ENCODE results near the gene MESD. TPM values are rescaled to one million over a fixed set of nuclear protein-coding genes. Genes with fewer than 3 reads are reported as not detected.
A peak's percentile ranks its signal among the peaks of the same experiment; 100 is the strongest.

The MESD gene
- total RNA-seq, 6 experiments from 2014 or later: 10.8 to 16.7 (median 14.6) TPM

DNA sequence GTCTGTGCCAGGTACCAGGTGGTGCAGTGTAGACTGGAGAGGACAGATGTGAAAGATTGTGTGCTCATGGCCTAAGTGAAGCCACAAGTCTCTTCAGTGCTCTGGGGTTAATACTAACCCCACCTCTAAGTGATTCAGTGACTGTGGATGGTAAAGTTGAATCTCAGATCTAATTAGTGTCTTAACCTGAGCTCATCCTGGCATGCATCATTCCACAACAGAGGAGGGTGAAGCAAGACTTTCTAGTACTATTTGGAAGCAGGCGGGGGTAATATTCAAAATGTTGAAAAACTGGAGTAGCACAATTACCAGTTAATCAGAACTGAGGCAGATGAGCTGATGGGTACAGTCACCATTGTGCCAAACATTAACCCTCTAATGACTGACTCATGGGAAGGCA is 2.8 kb upstream of the MESD start:
- no peak for ATAC-seq
- Histone ChIP-seq H3K4me1 (peaks cover 0 to 15% (median 6%) of the 10 kb centered on the region in 4 donors), H3K27me3 (no peaks in the 10 kb centered on the region), H3K4me3 (no peak overlapping the region), H3K27ac (no peak overlapping the region), H3K9me3 (no peaks in the 10 kb centered on the region), H3K36me3 (no peaks in the 10 kb centered on the region)
- no peak for DNase-seq
- intact Hi-C loops (cut with DNase I): loop anchor here in 1 of 2 donors (10.0 kb wide), 2 partner anchors 112 to 272 kb away; no protein-coding TSS in a partner anchor
- TF ChIP-seq CTCF (IDR thresholded peaks at IDR 0.05) (no peak), POLR2A (IDR thresholded peaks at IDR 0.05) (no peak)
- WGBS (ENCODE audit: insufficient coverage, low coverage, low lambda C conversion rate, missing lambda C conversion rate): 100% methylated on average over 1 of the region's 1 CpG

GRCh38 chr15:80992006-80992405 is 2.4 kb upstream of the MESD start:
- intact Hi-C loops (cut with DNase I): loop anchor here in 1 of 2 donors (10.0 kb wide), 2 partner anchors 113 to 273 kb away; no protein-coding TSS in a partner anchor
- H3K9me3 ChIP-seq: no peaks in the 10 kb centered on the region
- H3K4me3 ChIP-seq: no peak overlapping the region
- H3K36me3 ChIP-seq: no peaks in the 10 kb centered on the region
- no peak for ATAC-seq
- no peaks in the 10 kb centered on the region for H3K27me3 ChIP-seq
- 67% methylated on average over 4 of the region's 4 CpGs for WGBS (ENCODE audit: insufficient coverage, low coverage, low lambda C conversion rate, missing lambda C conversion rate)
- TF ChIP-seq CTCF (IDR thresholded peaks at IDR 0.05): no peak
- no peak for TF ChIP-seq POLR2A (IDR thresholded peaks at IDR 0.05)
- no peak for DNase-seq
- no peak overlapping the region for H3K27ac ChIP-seq
- peaks cover 0 to 15% (median 6%) of the 10 kb centered on the region in 4 donors for H3K4me1 ChIP-seq

GRCh38 chr15:80991421-80991820 is 1.8 kb upstream of the MESD start:
- WGBS (ENCODE audit: insufficient coverage, low coverage, low lambda C conversion rate, missing lambda C conversion rate): 64% methylated on average over 5 of the region's 5 CpGs
- Histone ChIP-seq H3K4me3 (no peak overlapping the region), H3K36me3 (no peaks in the 10 kb centered on the region), H3K4me1 (peaks cover 0 to 15% (median 6%) of the 10 kb centered on the region in 4 donors), H3K27ac (no peak overlapping the region), H3K9me3 (no peaks in the 10 kb centered on the region), H3K27me3 (no peaks in the 10 kb centered on the region)
- intact Hi-C loops (cut with DNase I): loop anchor here in 1 of 2 donors (10.0 kb wide), 2 partner anchors 113 to 273 kb away; no protein-coding TSS in a partner anchor
- DNase-seq (no peak), ATAC-seq (peak in 1 of 4 donors; percentile 6)
- TF ChIP-seq CTCF (IDR thresholded peaks at IDR 0.05): peak in 3 of 4 donors; percentile 5 to 9 (median 6)
- no peak for TF ChIP-seq POLR2A (IDR thresholded peaks at IDR 0.05)

DNA sequence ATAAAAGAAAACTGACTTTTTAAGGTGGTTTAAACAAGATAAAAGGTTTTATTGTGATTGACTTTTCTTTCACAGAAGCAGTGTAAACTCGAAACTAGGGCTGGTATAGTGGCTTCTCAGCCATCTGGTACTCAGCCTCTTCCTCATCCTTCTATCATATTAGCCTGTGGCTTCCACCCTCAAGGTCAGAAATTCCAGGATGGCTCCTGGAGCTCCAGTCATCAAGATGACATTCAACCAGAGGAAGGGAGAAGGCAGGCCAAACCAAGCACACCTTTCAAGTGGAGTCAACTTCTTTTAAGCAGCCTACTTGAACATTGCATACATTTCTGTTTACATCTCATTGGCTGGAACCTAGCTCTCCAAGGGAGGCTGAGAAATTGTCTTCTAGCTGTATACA is 1.3 kb upstream of the MESD start:
- no peak overlapping the region for H3K27ac ChIP-seq
- H3K4me1 ChIP-seq: peaks cover 0 to 15% (median 6%) of the 10 kb centered on the region in 4 donors
- intact Hi-C loops (cut with DNase I): loop anchor here in 1 of 2 donors (10.0 kb wide), 2 partner anchors 114 to 274 kb away; no protein-coding TSS in a partner anchor
- H3K4me3 ChIP-seq: no peak overlapping the region
- DNase-seq (no peak), ATAC-seq (no peak)
- H3K27me3 ChIP-seq: no peaks in the 10 kb centered on the region
- TF ChIP-seq CTCF (IDR thresholded peaks at IDR 0.05) (no peak), POLR2A (IDR thresholded peaks at IDR 0.05) (no peak)
- H3K36me3 ChIP-seq: no peaks in the 10 kb centered on the region
- WGBS (ENCODE audit: insufficient coverage, low coverage, low lambda C conversion rate, missing lambda C conversion rate): 83% methylated on average over 1 of the region's 1 CpG
- no peaks in the 10 kb centered on the region for H3K9me3 ChIP-seq

All from right lobe of liver (tissue), 6 donors.